ENCODE data around the gene KCNJ5.

DNA sequence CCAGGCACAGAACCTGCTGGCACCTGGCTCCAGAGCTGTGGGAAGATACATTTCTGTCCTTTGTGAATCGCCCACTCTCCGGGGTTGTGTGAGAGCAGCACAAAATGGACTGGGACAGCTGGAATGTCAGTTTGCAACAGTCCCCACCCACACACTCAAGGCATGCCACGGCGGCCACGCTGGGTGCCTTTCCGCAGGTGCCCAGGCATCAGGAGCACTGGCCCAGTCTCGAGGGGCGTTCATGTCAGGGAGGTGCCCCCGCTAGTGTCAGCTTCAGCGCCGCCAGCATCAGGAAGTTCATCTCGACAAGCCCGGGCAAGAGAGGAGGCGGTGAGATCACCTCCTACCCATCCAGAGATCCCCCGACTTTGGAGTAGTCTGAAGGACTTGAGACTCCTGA lies 49.4 kb downstream of the KCNJ5 start:
- TF ChIP-seq, protein P1, sequence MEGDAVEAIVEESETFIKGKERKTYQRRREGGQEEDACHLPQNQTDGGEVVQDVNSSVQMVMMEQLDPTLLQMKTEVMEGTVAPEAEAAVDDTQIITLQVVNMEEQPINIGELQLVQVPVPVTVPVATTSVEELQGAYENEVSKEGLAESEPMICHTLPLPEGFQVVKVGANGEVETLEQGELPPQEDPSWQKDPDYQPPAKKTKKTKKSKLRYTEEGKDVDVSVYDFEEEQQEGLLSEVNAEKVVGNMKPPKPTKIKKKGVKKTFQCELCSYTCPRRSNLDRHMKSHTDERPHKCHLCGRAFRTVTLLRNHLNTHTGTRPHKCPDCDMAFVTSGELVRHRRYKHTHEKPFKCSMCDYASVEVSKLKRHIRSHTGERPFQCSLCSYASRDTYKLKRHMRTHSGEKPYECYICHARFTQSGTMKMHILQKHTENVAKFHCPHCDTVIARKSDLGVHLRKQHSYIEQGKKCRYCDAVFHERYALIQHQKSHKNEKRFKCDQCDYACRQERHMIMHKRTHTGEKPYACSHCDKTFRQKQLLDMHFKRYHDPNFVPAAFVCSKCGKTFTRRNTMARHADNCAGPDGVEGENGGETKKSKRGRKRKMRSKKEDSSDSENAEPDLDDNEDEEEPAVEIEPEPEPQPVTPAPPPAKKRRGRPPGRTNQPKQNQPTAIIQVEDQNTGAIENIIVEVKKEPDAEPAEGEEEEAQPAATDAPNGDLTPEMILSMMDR (IDR thresholded peaks at IDR 0.05): no peak
- no peak for TF ChIP-seq POLR2A (IDR thresholded peaks at IDR 0.05)
